Left ventricle myocardium inferior (tissue), 1 donor: ENCODE measurements around the gene CACFD1. TPM values are rescaled to one million over a fixed set of nuclear protein-coding genes. Genes with fewer than 3 reads are reported as not detected.
A peak's percentile ranks its signal among the peaks of the same experiment; 100 is the strongest.

Experiments used
- DNase-seq: peaks from one replicate; pipeline ENCODE4 v3.0.0-alpha.2; 2020
- H3K27ac ChIP-seq: fragments of 200-600 bp; replicated peaks from 2 replicates; pipeline ENCODE4 v1.8.0; 2021
- H3K27me3 ChIP-seq: fragments of 200-600 bp; 2 replicates; pipeline ENCODE4 v1.8.0; 2021; ENCODE audit warnings: low read depth
- H3K36me3 ChIP-seq: fragments of 200-600 bp; 2 replicates; pipeline ENCODE4 v1.8.0; 2021
- H3K4me1 ChIP-seq: fragments of 200-600 bp; 2 replicates; pipeline ENCODE4 v1.8.0; 2021
- H3K4me3 ChIP-seq: fragments of 200-600 bp; 2 replicates; pipeline ENCODE4 v1.8.0; 2021; ENCODE audit warnings: mild to moderate bottlenecking, moderate library complexity
- H3K9me3 ChIP-seq: fragments of 200-600 bp; replicated peaks from 2 replicates; pipeline ENCODE4 v1.8.0; 2021
- intact Hi-C: fragments of 100-400 bp; cut with micrococcal nuclease; formaldehyde crosslinking; loops from one replicate; pipeline ENCODE4 v1.11.0; 2022
- total RNA-seq: library from RNA; stranded (reverse); fragmentation: NEBNext Ultra II Directional; extraction: Animal tissue kit (Norgen Biotek cat#: 25700); gene quantifications from one replicate; pipeline ENCODE4 v1.2.1, GENCODE V29; 2021
- TF ChIP-seq, protein P1 (sequence below): fragments of 200-600 bp; IDR thresholded peaks from 2 replicates; pipeline ENCODE4 v1.8.0; 2021; ENCODE audit warnings: antibody characterized with exemption, mild to moderate bottlenecking, borderline replicate concordance
- donor health status: DM: no; HTN: yes; CAD: no; lungs with severe emphysema.

CACFD1 gene
- total RNA-seq, 1 donor from 2014 or later = 11.5 TPM

DNA sequence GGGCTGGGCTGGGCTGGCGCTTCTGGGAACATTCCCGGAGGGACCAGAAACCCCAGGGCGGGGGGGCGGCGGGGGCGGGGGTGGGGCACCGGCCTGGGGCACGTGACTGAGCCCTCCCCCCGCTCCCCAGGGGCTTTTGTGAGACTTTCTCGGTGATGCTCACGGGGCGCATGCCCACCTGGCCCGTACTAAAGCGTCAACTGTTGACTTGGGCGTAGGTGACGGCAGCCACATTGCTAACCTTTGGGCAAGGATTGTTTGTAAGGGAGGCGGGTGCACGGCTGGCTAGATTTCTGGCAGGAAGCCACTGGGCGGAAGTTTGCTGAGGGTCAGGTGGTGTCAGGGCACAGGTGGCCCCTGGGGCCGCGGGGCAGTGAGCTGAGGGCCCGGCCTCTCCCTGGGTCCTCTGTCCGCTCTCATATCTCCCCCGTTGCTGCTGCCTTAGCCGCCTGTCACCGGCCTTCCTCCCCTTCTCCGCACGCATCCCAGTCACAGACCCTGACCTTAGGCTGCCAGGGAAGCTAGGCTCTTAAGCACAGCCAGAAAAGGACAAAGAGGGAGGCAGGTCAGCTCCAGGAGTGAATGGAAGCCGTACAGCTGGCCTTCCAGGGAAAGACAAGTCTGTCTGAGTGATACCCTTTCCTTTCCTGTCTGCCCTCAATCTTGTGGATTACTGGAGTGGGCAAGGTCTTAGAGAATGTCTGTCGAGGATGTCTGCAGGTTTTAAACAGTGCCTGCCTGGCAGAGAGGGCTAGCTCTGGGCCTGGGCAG lies 812 bp downstream of the CACFD1 start:
- Histone ChIP-seq H3K9me3 (no peaks in the 10 kb centered on the region), H3K27me3 (no peaks in the 10 kb centered on the region), H3K27ac (peak overlapping the region; percentile 95), H3K4me3 (peak overlapping the region; percentile 79), H3K36me3 (no peaks in the 10 kb centered on the region), H3K4me1 (peaks cover 20% of the 10 kb centered on the region)
- TF ChIP-seq, protein P1, sequence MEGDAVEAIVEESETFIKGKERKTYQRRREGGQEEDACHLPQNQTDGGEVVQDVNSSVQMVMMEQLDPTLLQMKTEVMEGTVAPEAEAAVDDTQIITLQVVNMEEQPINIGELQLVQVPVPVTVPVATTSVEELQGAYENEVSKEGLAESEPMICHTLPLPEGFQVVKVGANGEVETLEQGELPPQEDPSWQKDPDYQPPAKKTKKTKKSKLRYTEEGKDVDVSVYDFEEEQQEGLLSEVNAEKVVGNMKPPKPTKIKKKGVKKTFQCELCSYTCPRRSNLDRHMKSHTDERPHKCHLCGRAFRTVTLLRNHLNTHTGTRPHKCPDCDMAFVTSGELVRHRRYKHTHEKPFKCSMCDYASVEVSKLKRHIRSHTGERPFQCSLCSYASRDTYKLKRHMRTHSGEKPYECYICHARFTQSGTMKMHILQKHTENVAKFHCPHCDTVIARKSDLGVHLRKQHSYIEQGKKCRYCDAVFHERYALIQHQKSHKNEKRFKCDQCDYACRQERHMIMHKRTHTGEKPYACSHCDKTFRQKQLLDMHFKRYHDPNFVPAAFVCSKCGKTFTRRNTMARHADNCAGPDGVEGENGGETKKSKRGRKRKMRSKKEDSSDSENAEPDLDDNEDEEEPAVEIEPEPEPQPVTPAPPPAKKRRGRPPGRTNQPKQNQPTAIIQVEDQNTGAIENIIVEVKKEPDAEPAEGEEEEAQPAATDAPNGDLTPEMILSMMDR = no peak
- intact Hi-C loops = no loop called here
- no peak for DNase-seq

DNA sequence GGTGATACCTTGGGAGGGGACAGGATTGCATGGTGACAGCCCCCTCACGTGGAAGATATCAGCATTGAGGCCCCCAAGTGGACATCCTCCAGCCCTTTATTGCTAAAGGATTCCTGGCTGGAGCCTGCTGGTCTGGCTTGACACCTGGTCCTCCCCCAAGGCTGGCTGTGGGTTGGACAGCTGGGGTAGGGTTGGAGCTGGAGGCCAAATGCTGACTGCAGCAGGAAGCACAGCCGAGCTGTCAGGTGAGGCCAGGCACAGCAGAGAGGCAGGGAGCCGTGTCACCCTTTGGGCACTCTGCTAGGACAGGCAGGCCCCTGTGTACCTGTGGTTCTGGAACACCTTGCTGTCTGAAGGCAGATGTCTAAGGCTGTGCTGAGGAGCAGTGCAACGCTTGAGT lies 2.2 kb downstream of the CACFD1 start:
- Histone ChIP-seq H3K27ac (no peak overlapping the region), H3K4me3 (no peak overlapping the region), H3K36me3 (no peaks in the 10 kb centered on the region), H3K9me3 (no peaks in the 10 kb centered on the region), H3K27me3 (no peaks in the 10 kb centered on the region), H3K4me1 (peaks cover 20% of the 10 kb centered on the region)
- DNase-seq = no peak
- intact Hi-C loops = no loop called here
- TF ChIP-seq, protein P1 = no peak

DNA sequence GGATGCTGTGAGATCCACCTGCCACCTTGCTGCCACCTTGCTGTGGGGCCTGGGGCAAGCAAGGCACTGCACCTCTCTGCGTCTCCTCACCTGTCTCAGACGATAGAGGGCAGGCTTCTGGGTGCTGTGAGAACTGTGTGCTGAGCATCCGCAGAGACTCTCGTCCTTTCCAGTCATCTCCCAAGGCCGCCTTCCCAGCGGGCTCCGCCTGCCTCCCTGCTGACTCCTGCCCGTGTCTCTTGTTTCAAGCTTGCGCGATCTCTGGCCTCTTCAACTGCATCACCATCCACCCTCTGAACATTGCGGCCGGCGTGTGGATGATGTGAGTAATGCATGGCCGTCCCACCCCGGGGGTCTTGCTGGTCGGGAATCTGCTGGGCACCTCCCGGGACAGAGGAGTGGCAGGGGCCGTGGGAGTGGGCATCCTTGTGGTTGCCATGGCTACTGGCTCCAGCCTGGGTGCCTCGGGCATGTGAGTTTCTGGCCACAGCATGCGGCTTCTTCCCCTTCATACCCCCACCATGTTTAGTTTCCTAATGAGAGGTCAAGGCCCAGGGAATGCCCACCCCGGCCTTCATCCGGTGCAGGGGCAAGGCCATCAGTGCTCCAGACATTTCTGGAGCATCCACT lies 3.6 kb downstream of the CACFD1 start:
- TF ChIP-seq, protein P1 = no peak
- Histone ChIP-seq H3K4me3 (no peak overlapping the region), H3K27ac (no peak overlapping the region), H3K27me3 (no peaks in the 10 kb centered on the region), H3K4me1 (peaks cover 20% of the 10 kb centered on the region), H3K36me3 (no peaks in the 10 kb centered on the region), H3K9me3 (no peaks in the 10 kb centered on the region)
- DNase-seq = no peak
- intact Hi-C loops = no loop called here

DNA sequence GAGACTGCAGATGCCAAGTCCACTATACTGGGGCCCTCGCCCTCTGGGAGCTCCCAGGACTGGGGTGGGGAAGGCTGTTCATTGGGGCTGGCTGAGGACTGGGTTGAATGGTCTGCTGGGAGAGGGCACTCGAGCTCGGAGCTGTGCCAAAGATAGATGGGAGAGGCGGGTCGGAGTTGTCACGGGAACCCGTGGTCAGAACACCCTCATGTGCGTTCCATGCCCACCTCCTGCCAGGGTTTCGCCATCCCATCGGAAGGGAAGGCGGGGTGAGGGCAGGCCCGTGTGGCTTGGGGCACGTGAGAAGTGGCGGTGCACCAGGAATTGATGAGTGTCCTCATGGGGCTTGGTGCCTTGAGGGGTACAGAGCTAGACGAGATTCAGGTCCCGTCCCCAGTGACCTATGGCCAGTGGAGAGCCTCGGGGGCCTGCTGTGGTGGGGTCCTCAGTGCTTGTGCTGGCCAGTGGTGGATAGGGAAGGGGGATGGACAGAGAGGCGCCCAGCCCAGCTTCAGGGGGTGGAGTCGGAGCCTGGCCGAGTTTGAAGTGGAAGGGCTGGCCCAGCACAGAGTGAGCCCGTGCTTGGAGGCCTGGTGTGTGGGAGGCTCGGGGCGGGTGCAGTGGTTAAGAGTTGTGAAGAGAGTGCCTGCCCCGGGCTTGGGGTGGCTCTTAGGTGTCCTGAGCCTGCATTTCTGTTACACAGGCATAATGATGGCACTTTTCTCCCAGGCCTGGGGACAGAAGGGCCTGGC lies 4.3 kb downstream of the CACFD1 start:
- intact Hi-C loops = no loop called here
- no peak overlapping the region for H3K4me3 ChIP-seq
- TF ChIP-seq, protein P1 = no peak
- H3K9me3 ChIP-seq = no peaks in the 10 kb centered on the region
- no peak for DNase-seq
- H3K27me3 ChIP-seq = no peaks in the 10 kb centered on the region
- no peak overlapping the region for H3K27ac ChIP-seq
- peaks cover 18% of the 10 kb centered on the region for H3K4me1 ChIP-seq
- peaks cover 7% of the 10 kb centered on the region for H3K36me3 ChIP-seq

GRCh38 chr9:133464638-133465037 lies 4.9 kb downstream of the CACFD1 start:
- Histone ChIP-seq H3K4me3 (no peak overlapping the region), H3K4me1 (peaks cover 14% of the 10 kb centered on the region), H3K9me3 (no peaks in the 10 kb centered on the region), H3K27ac (no peak overlapping the region), H3K27me3 (no peaks in the 10 kb centered on the region), H3K36me3 (peaks cover 7% of the 10 kb centered on the region)
- no peak for DNase-seq
- intact Hi-C loops = no loop called here
- TF ChIP-seq, protein P1 = no peak
